GM21367 (cell line): ENCODE data around the gene KSR2.

Experiments used
- ATAC-seq: cut with Tn5 transposase; IDR thresholded peaks from one replicate; pipeline ENCODE4 v1.9.1; 2021; ENCODE audit not compliant: unreplicated experiment

The KSR2 gene

DNA sequence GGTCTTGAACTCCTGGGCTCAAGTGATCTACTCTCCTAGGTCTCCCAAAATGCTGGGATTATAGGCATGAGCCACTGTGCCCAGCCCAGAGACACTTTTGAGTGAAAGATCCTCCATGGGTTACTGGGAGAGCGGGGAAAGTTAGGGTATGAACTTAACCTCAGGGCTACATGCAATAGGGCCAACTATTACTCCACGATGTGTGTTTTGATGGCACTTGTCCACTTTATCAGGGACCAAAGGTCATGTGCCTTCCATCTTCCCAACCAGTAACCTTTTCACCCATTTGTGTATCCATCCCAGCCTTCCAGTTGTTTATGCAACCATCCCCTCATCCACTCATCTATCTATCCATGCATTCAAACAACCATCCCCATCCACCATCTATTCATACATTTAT lies 546.8 kb downstream of the KSR2 start:
- no peak for ATAC-seq

DNA sequence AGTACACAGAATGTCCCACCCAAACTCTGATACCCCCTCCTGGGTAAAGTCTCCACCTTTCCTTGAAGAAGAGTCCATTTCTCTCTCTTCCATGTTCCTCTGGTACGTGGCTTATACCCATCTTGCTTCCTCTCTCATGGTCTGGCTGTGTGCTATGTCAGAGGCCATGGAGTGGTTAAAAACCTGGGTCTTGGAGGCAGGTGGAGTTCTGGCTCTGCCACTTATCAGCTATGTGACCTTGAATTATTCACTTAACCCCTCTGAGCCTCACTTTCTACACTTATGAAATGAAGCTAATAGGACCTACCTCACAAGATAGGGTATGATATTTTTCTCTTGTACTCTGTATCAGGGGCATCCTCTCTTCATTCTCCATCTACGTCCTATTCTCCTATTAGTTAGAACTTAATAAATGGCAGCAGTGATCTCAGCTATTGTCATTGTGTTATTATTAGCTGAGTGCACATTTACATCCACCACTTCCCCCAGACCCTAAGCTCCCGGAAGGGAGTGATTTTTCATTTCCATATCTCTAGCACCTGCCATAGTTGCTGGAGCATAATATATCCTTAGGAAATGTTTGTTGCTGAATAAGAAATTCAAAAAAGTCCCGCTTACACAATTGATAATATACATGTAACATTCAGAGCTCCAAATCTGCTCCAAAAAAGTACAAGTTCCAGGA lies 547.6 kb downstream of the KSR2 start:
- no peak for ATAC-seq

DNA sequence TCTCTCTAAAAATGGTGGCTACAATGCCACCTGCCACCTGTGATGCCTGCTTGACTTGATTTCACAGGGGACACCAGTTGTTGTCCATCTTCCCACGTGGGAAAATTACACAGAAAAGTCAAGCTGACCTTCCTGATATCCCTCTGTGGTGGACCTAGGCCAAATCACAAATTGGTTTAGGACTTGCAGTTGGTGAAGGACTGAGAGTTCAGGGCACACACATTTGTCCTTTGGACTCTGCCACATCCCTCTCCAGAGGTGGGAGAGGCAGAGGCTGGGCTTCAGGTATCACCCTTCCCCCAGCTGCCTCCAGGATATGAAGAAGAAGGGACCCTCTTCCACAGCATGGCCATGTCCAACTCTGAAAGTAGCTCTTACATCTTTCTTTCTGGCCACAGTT lies 551.8 kb downstream of the KSR2 start:
- no peak for ATAC-seq

DNA sequence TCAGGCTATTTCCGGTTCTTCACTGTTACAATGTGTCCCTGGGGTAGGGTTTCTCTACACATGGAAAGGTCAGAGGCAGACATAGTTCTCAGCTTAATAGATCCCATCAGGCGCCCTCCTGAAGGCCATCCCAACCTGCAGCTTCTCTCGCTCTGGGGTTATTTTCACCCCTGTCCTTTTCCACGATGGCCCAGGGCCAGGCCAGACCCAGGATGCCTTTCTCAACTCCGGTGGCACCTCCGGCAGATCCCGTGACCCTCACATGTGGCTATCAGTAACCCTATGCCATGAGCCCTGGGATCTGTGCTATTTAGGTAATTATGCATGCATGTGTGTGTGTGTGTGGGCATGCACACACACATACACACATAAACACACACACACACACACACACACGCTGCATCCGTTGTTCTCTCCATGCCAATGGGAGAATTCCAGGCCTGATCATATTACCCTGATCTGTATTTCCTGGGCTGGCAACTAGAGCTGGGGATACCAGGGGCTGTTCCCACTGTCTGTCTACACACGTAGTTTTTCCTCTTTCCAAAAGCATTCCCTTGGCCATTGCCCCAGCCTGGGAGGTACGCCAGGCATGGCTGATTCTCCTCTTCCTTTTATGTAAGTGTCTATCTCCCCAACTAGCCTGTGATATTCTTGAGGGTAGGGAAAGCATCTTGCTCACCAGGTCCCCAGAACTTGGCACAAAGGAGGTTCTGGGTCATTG lies 556.2 kb downstream of the KSR2 start:
- no peak for ATAC-seq

DNA sequence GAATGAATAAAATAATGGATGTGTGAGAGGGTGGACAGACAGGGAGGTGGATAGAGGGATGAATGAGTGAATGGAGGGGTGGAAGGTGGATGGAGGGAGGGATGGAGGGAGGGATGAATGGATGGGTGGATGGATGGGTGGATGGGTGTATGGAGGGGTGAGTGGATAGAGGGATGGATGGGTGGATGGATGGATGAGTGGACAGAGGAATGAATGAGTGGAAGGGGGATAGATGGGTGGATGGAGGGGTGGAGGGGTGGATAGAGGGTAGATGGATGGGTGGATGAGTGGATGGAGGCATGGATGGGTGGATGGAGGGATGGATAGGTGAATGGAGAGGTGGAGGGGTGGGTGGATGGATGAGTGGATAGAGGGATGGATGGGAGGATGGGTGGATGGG lies 559.5 kb downstream of the KSR2 start:
- ATAC-seq: no peak

DNA sequence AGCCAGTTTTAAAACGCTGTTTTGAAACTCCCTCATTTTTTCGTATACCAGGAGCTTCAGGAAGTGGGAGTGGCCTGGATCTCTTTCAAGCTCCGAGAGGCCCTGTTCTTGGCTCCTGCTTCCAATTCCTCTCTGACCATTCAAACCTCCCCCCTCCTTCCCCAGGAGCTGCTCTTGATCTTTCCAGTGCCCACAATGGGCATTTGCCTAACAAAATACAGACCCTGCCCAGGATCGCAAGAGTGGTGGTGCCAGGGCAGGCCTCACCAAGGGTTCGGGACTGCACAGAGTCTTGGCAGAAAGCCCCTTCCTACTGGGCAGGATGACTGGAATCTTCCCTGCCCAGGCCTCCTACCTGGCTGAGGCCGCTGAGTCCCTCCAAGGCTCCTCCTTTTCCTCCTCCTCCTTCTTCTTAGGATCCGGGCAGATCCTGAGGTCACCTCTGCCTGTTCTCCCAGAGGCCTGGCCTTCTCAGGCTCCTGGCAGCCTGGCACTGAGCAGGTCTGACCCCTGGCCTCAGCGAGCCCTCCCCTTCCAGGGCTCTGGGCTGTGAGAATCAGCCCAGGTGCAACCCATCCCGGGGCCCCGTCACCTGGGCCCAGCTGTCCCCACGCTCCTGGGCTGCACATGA lies 560.5 kb downstream of the KSR2 start:
- no peak for ATAC-seq

DNA sequence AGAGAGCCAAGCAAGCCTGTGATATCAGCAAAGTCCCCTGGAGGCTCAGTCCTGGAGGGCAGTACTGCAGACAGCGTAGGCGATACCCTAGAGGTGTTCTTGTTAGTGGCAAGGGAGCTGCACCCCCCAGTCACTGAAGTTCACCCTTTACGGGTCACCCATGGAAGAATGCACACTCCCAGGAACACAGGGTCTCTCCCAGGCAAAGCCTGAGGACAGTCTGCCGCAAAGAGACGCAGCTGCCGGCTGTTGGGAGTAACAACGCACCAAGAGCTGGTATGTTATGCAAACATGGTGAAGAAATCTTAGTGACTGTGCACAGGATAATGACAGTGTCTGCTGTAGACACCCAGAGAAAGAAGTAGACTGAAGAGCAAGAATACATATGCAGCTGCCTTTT lies 563.9 kb downstream of the KSR2 start:
- ATAC-seq: no peak

DNA sequence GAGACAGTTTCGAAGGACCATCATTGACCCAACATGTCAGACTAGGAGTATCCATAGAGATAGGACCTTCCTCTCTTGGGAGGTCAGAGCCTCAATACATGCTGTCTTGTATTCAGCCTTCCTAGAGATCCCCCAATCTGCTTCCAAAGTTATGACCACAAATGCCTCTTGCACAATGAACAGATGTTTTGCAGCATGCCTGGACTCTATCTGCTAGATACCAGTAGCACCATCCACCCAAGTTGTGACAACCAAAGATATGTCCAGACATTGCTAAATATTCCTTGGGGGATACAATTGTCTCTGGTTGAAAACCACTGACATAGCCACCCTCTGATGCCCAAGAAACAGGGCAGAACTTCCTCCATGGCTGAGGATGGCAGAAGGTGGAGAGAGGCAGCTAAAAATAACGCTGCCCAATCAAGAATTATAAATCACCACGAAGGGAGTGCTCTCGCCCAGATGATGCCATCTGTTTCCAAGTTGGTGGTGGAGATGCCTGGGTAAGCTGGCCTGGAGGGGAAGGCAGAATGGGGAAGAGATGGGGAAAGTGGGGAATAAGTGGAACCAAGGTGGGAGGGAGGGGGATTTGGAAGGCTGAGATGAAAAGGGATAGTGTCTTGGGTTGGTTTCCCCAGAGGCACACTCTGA lies 564.5 kb downstream of the KSR2 start:
- no peak for ATAC-seq

DNA sequence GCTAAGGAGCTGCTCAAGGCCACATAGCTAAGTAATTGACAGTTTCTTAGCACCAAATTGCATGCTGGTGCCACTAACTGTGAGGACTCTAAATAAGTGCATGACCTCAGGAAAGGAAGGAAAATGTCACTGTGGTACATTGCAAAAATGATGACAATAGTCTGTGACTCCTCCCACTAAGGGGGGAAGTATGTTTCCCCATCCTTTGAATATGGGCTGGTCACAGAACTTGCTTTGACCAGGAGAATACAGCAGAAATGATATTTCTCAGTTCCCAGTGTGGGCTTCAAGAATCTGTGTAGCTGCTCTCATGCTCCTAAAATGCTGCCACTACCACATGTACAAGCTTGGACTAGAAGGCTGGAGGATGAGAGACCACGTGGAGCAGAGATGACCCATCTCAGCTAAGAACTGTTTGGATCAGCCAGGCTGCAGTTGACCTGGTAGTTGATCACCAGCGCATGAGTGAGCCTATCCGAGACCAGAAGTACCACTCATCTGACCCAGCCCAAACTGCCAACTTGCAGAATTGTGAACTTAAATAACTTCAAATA lies 565.1 kb downstream of the KSR2 start:
- no peak for ATAC-seq
